ENCODE data around the gene ABCD2. TPM values are rescaled to one million over a fixed set of nuclear protein-coding genes. Genes with fewer than 3 reads are reported as not detected.
"Not testable (repeated sequence)": the region's sequence is repeated elsewhere in the genome, so short reads cannot be mapped to it uniquely, and the experiment has no call there.

The ABCD2 gene
- total RNA-seq, result not detected in 2 replicates

GRCh38 chr12:39619660-39620433 lies at the start of gene ABCD2:
TSS of gene ABCD2 (minus strand) at chr12:39619803. CDS start at chr12:39619615, 188 bp downstream.
- peak; percentile 37 for DNase-seq (ENCODE audit: extremely low read depth, low read depth, low spot score)

- DNase-seq (ENCODE audit: extremely low read depth, low read depth, low spot score), result no peak
Observed at GRCh38 chr12:39660101-39660500, 40.5 kb upstream of the ABCD2 start.

- no peak for DNase-seq (ENCODE audit: extremely low read depth, low read depth, low spot score)
Observed at GRCh38 chr12:39647383-39647782, 27.8 kb upstream of the ABCD2 start.

- DNase-seq (ENCODE audit: extremely low read depth, low read depth, low spot score), result no peak
Observed at GRCh38 chr12:39646963-39647362, 27.4 kb upstream of the ABCD2 start.

GRCh38 chr12:39643052-39643451 lies 23.4 kb upstream of the ABCD2 start:
- DNase-seq (ENCODE audit: extremely low read depth, low read depth, low spot score), result no peak

GRCh38 chr12:39638840-39639239 lies 19.2 kb upstream of the ABCD2 start:
- DNase-seq (ENCODE audit: extremely low read depth, low read depth, low spot score), result no peak

GRCh38 chr12:39638178-39638577 lies 18.6 kb upstream of the ABCD2 start:
- no peak for DNase-seq (ENCODE audit: extremely low read depth, low read depth, low spot score)

- DNase-seq (ENCODE audit: extremely low read depth, low read depth, low spot score), result no peak
Observed at GRCh38 chr12:39632670-39633069, 13.1 kb upstream of the ABCD2 start.

- no peak for DNase-seq (ENCODE audit: extremely low read depth, low read depth, low spot score)
Observed at GRCh38 chr12:39628836-39629235, 9.2 kb upstream of the ABCD2 start.

GRCh38 chr12:39627914-39628313 lies 8.3 kb upstream of the ABCD2 start:
- DNase-seq (ENCODE audit: extremely low read depth, low read depth, low spot score), result no peak

GRCh38 chr12:39626033-39626814 lies 6.6 kb upstream of the ABCD2 start:
- no peak for DNase-seq (ENCODE audit: extremely low read depth, low read depth, low spot score)

- no peak for DNase-seq (ENCODE audit: extremely low read depth, low read depth, low spot score)
Observed at GRCh38 chr12:39623919-39624318, 4.3 kb upstream of the ABCD2 start.

GRCh38 chr12:39623160-39623559 lies 3.6 kb upstream of the ABCD2 start:
- not testable (repeated sequence) for DNase-seq (ENCODE audit: extremely low read depth, low read depth, low spot score)

- no peak for DNase-seq (ENCODE audit: extremely low read depth, low read depth, low spot score)
Observed at GRCh38 chr12:39622306-39622705, 2.7 kb upstream of the ABCD2 start.

- DNase-seq (ENCODE audit: extremely low read depth, low read depth, low spot score), result no peak
Observed at GRCh38 chr12:39621670-39622069, 2.1 kb upstream of the ABCD2 start.

- DNase-seq (ENCODE audit: extremely low read depth, low read depth, low spot score), result no peak
Observed at GRCh38 chr12:39620659-39621658, 1.4 kb upstream of the ABCD2 start.

- DNase-seq (ENCODE audit: extremely low read depth, low read depth, low spot score), result no peak
Observed at GRCh38 chr12:39619316-39619659, 315 bp downstream of the ABCD2 start.

GRCh38 chr12:39618701-39619100 lies 902 bp downstream of the ABCD2 start:
- DNase-seq (ENCODE audit: extremely low read depth, low read depth, low spot score), result no peak

GRCh38 chr12:39617887-39618286 lies 1.7 kb downstream of the ABCD2 start:
- no peak for DNase-seq (ENCODE audit: extremely low read depth, low read depth, low spot score)

GRCh38 chr12:39616666-39617065 lies 2.9 kb downstream of the ABCD2 start:
- no peak for DNase-seq (ENCODE audit: extremely low read depth, low read depth, low spot score)

GRCh38 chr12:39616251-39616650 lies 3.4 kb downstream of the ABCD2 start:
- DNase-seq (ENCODE audit: extremely low read depth, low read depth, low spot score), result no peak
